Fibroblast of lung (primary cell): Measurements from ENCODE around the gene DPP4.

Source experiments
- EZH2 ChIP-seq: IDR thresholded peaks from 2 replicates; pipeline ENCODE4 v1.5.1; 2012; ENCODE audit warnings: low read length, control low read depth, mild to moderate bottlenecking; ENCODE audit errors: missing control alignments
- TF ChIP-seq, protein P1 (sequence below), 2 donors: IDR thresholded peaks in 1 of 2; conservative IDR thresholded peaks in 1 of 2; 1 replicate in 1 of 2; 2 replicates in 1 of 2; pipeline ENCODE4 v1.5.1; 2011 to 2012; ENCODE audit warnings: low read length in 2 of 2, control low read depth in 1 of 2, inconsistent platforms in 1 of 2, low read depth in 1 of 2, mild to moderate bottlenecking in 1 of 2

DNA sequence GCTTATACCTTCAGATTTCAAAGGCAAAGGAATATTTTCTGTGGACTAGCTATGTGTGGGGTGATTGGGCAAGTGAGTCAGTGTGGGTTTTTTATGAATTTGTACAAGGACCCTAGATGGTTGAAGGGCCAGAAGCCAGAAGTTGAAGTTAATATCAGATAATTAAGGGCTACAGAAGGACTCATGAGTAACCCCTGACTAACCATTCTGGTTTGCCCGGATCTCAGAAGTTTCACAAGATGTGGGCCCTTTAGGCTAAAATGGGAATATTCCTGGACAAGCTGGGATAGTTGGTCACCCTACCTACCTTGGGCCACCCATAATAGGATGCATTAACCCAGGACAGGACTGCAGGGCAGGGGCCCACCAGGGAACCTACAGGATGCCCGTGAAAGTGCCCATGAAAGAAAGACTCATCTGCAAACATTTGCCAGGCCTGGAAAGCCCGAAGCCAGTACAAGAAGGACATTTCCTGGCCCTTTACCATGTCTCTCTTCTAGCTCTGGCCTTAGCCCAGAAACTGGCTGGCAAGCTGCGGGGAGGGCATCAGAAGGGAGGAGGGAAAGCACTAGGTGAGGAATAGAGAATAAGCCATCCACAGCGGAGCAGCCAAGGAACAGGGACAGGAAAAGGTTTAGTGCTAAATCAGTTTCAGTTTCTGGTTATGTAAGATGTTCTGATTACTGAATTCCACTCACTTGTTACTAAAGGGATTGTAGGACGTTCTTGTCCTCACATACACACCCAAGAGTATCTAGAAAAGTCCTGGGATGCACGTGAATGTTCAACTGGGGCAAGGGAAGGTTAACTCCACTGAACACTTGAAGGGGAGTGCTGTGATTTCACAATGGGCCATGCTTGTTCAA lies 44.4 kb upstream of the DPP4 start:
- TF ChIP-seq, protein P1, sequence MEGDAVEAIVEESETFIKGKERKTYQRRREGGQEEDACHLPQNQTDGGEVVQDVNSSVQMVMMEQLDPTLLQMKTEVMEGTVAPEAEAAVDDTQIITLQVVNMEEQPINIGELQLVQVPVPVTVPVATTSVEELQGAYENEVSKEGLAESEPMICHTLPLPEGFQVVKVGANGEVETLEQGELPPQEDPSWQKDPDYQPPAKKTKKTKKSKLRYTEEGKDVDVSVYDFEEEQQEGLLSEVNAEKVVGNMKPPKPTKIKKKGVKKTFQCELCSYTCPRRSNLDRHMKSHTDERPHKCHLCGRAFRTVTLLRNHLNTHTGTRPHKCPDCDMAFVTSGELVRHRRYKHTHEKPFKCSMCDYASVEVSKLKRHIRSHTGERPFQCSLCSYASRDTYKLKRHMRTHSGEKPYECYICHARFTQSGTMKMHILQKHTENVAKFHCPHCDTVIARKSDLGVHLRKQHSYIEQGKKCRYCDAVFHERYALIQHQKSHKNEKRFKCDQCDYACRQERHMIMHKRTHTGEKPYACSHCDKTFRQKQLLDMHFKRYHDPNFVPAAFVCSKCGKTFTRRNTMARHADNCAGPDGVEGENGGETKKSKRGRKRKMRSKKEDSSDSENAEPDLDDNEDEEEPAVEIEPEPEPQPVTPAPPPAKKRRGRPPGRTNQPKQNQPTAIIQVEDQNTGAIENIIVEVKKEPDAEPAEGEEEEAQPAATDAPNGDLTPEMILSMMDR (conservative IDR thresholded peaks at IDR 0.05 in 1 of 2, IDR thresholded peaks at IDR 0.05 in 1 of 2; ENCODE audit: low read depth in 1 of 2, low read length in 2 of 2) = no peak
- TF ChIP-seq EZH2 = no peak
